K562 (cell line): ENCODE data around the gene SLC26A1. TPM values are rescaled to one million over a fixed set of nuclear protein-coding genes. Genes with fewer than 3 reads are reported as not detected.

Experiments
- ATF3 ChIP-seq, 2 experiments: fragments of 450-650 bp in 1 of 2; sonication (generic) in 1 of 2; formaldehyde crosslinking in 1 of 2; IDR thresholded peaks in 1 of 2; conservative IDR thresholded peaks in 1 of 2; 2 replicates each; pipeline versions ENCODE4 v1.6.1 to v1.8.1; 2016 to 2023; ENCODE audit warnings: mild to moderate bottlenecking in 2 of 2, moderate library complexity in 2 of 2, inconsistent platforms in 1 of 2, missing genetic modification reagents in 1 of 2
- BCL6 ChIP-seq: fragments of 250-450 bp; sonication (Bioruptor Pico); IDR thresholded peaks from 2 replicates; pipeline ENCODE4 v1.4.0; 2020
- EP400 ChIP-seq: fragments of 450-650 bp; IDR thresholded peaks from 2 replicates; pipeline ENCODE4 v1.6.1; 2017; ENCODE audit warnings: antibody characterized with exemption, mild to moderate bottlenecking, moderate library complexity
- GABPB1 ChIP-seq: sonication (generic); formaldehyde crosslinking; IDR thresholded peaks from 2 replicates; pipeline ENCODE4 v1.8.0; 2022; ENCODE audit warnings: mild to moderate bottlenecking, missing genetic modification reagents
- HES1 ChIP-seq: fragments of 450-650 bp; IDR thresholded peaks from 2 replicates; pipeline ENCODE4 v1.6.1; 2016; ENCODE audit warnings: low read depth, mild to moderate bottlenecking, moderate library complexity
- HMG20A ChIP-seq: fragments of 450-650 bp; formaldehyde crosslinking; conservative IDR thresholded peaks from 2 replicates; pipeline ENCODE4 v1.4.0; 2020; ENCODE audit warnings: mild to moderate bottlenecking, mixed read lengths
- KLF10 ChIP-seq: fragments of 250-450 bp; sonication (Bioruptor Pico); IDR thresholded peaks from 2 replicates; pipeline ENCODE4 v1.6.1; 2021; ENCODE audit warnings: matching md5 sums
- MIER1 ChIP-seq: fragments of 450-650 bp; IDR thresholded peaks from 2 replicates; pipeline ENCODE4 v1.6.1; 2016; ENCODE audit warnings: antibody characterized with exemption, mild to moderate bottlenecking, low read depth
- MTA1 ChIP-seq: fragments of 450-650 bp; IDR thresholded peaks from 2 replicates; pipeline ENCODE4 v1.6.1; 2017; ENCODE audit warnings: borderline replicate concordance
- NCOA2 ChIP-seq, 2 experiments: fragments of 450-650 bp; IDR thresholded peaks; 2 replicates each; pipeline ENCODE4 v1.6.1; 2018; ENCODE audit warnings: mild to moderate bottlenecking in 2 of 2, moderate library complexity in 1 of 2; ENCODE audit not compliant: partially characterized antibody in 2 of 2
- PHF8 ChIP-seq: fragments of 200-600 bp; sonication (generic); IDR thresholded peaks from 2 replicates; pipeline ENCODE4 v1.6.1; 2012; ENCODE audit warnings: mixed run types, mild to moderate bottlenecking, inconsistent platforms, low read length, moderate library complexity, borderline replicate concordance
- POLR2AphosphoS5 ChIP-seq: IDR thresholded peaks from 2 replicates; pipeline ENCODE4 v1.6.1; 2011; ENCODE audit warnings: mild to moderate bottlenecking, low read depth, low read length, moderate library complexity; ENCODE audit not compliant: control insufficient read depth, insufficient read depth
- PTBP1 ChIP-seq: fragments of 200-400 bp; formaldehyde crosslinking; IDR thresholded peaks from 2 replicates; pipeline ENCODE4 v1.6.1; 2017; ENCODE audit warnings: low read depth, low read length
- STAT5A ChIP-seq: IDR thresholded peaks from 2 replicates; pipeline ENCODE4 v1.6.1; 2012; ENCODE audit warnings: low read length, inconsistent platforms, borderline replicate concordance
- TFAP4 ChIP-seq: sonication (generic); formaldehyde crosslinking; IDR thresholded peaks from 2 replicates; pipeline ENCODE4 v1.8.0; 2022; ENCODE audit warnings: missing genetic modification reagents, mild to moderate bottlenecking, moderate library complexity, borderline replicate concordance
- TRIM28 ChIP-seq: fragments of 450-650 bp; IDR thresholded peaks from 2 replicates; pipeline ENCODE4 v1.6.1; 2017
- polyA plus RNA-seq, 8 experiments: library from polyadenylated mRNA; depleted of rRNA in 4 of 8; stranded (reverse) in 5 of 8; unstranded in 3 of 8; fragments of >200 nt; fragmentation: Nextera tagmentation in 2 of 8; fragmentation: Illumina TruSeq in 1 of 8; extraction: Ambion mirVana in 2 of 8; extraction: Trizol in 1 of 8; gene quantifications; 2 replicates each; pipeline versions ENCODE4 v1.2.1 to v1.2.3, GENCODE V29; 2011 to 2014; ENCODE audit warnings: inconsistent platforms in 1 of 8, missing spikeins in 1 of 8
- total RNA-seq, 7 experiments: library from RNA; depleted of rRNA in 6 of 7; stranded (reverse); fragments of >200 nt in 6 of 7; fragmentation: Illumina TruSeq in 2 of 7; extraction: Trizol in 2 of 7; gene quantifications; 2 replicates each; pipeline versions ENCODE4 v1.2.1 to v1.2.3, GENCODE V29; 2011 to 2021; ENCODE audit warnings: low replicate concordance in 1 of 7
- TF ChIP-seq, protein P1 (sequence below): fragments of 450-650 bp; conservative IDR thresholded peaks from 2 replicates; pipeline ENCODE4 v1.6.1; 2016; ENCODE audit warnings: missing genetic modification characterization, low read depth, mild to moderate bottlenecking, missing compliant biosample characterization, moderate library complexity
- TF ChIP-seq, protein P2 (sequence below): fragments of 250-450 bp; sonication (Bioruptor Pico); IDR thresholded peaks from 2 replicates; pipeline ENCODE4 v1.4.0; 2020
- TF ChIP-seq, protein P3 (sequence below): fragments of 250-450 bp; sonication (Bioruptor Pico); IDR thresholded peaks from 2 replicates; pipeline ENCODE4 v1.8.0; 2022; ENCODE audit warnings: inconsistent platforms

SLC26A1 gene
- total and polyA plus RNA-seq, 9 of the 15 experiments (the other 6 are each of a cell fraction or from before 2014, with no cell fraction given), result 0.11 to 4.2 (median 0.95) TPM

- TF ChIP-seq, protein P1, sequence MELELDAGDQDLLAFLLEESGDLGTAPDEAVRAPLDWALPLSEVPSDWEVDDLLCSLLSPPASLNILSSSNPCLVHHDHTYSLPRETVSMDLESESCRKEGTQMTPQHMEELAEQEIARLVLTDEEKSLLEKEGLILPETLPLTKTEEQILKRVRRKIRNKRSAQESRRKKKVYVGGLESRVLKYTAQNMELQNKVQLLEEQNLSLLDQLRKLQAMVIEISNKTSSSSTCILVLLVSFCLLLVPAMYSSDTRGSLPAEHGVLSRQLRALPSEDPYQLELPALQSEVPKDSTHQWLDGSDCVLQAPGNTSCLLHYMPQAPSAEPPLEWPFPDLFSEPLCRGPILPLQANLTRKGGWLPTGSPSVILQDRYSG (tag), result no peak
- peak; percentile 39; the same call in 1 of the 2 replicates for TF ChIP-seq PHF8
- no peak for TF ChIP-seq STAT5A
- TF ChIP-seq, protein P2, sequence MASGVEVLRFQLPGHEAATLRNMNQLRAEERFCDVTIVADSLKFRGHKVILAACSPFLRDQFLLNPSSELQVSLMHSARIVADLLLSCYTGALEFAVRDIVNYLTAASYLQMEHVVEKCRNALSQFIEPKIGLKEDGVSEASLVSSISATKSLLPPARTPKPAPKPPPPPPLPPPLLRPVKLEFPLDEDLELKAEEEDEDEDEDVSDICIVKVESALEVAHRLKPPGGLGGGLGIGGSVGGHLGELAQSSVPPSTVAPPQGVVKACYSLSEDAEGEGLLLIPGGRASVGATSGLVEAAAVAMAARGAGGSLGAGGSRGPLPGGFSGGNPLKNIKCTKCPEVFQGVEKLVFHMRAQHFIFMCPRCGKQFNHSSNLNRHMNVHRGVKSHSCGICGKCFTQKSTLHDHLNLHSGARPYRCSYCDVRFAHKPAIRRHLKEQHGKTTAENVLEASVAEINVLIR (CRISPR knock-in tag), result no peak
- TF ChIP-seq HMG20A (CRISPR knock-in tag), result no peak
- TF ChIP-seq, protein P3, sequence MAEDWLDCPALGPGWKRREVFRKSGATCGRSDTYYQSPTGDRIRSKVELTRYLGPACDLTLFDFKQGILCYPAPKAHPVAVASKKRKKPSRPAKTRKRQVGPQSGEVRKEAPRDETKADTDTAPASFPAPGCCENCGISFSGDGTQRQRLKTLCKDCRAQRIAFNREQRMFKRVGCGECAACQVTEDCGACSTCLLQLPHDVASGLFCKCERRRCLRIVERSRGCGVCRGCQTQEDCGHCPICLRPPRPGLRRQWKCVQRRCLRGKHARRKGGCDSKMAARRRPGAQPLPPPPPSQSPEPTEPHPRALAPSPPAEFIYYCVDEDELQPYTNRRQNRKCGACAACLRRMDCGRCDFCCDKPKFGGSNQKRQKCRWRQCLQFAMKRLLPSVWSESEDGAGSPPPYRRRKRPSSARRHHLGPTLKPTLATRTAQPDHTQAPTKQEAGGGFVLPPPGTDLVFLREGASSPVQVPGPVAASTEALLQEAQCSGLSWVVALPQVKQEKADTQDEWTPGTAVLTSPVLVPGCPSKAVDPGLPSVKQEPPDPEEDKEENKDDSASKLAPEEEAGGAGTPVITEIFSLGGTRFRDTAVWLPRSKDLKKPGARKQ (CRISPR knock-in tag), result no peak
- no peak for TF ChIP-seq GABPB1
- TF ChIP-seq BCL6 (CRISPR knock-in tag), result no peak
- no peak for TF ChIP-seq KLF10 (CRISPR knock-in tag)
- no peak for TF ChIP-seq ATF3 (IDR thresholded peaks at IDR 0.05)
- TF ChIP-seq ATF3 (CRISPR knock-in tag; conservative IDR thresholded peaks at IDR 0.05), result no peak
- no peak for TF ChIP-seq MIER1
- no peak for TF ChIP-seq PTBP1
- no peak; the same call in 1 of the 2 replicates for TF ChIP-seq EP400
- TF ChIP-seq TFAP4 (CRISPR knock-in tag), result peak; percentile 62
- no peak for TF ChIP-seq POLR2AphosphoS5
- no peak for TF ChIP-seq HES1
- no peak for TF ChIP-seq TRIM28
- no peak for TF ChIP-seq MTA1
- no peak for TF ChIP-seq NCOA2 (IDR thresholded peaks at IDR 0.05; ENCODE audit: partially characterized antibody in 2 of 2)
These were observed 16.6 kb upstream of the SLC26A1 start (continued) for GRCh38 chr4:1009542-1010394.
